ENCODE measurements around the gene DNM1L. TPM values are rescaled to one million over a fixed set of nuclear protein-coding genes. Genes with fewer than 3 reads are reported as not detected.

Gene DNM1L
- total and polyA plus RNA-seq, 2 donors (not counting 3 experiments of a cell fraction or from before 2014, with no cell fraction given) = 24.6 to 103 TPM

DNA sequence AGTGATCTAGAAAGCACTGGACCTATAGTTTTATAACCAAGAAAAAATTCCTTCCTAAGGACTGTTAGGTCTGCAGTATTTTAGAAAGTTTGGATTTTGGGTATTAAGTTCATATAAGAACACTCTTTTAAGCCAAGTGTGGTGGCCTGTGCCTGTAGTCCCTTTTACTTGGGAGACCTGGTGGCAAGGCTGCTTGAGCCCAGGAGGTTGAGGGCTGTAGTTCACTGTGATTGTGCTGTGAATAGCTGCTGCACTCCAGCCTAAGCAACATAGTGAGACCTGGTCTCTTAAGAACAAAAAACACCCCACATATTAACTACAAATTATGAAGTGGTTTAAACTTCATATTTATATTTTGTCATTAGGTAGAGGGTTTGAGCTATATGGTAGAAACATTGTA is 9.7 kb downstream of the DNM1L start:
- Histone ChIP-seq H3K9ac (replicated peaks; ENCODE audit: extremely low read depth, insufficient read depth, low read length) (no peak overlapping the region), H3K4me1 (ENCODE audit: control insufficient read depth, extremely low read depth, insufficient read depth, low read length) (no peaks in the 10 kb centered on the region), H3K4me2 (ENCODE audit: insufficient read depth, low read length) (no peak overlapping the region), H3K79me2 (ENCODE audit: control insufficient read depth, insufficient read depth, low read length) (peaks cover 94% of the 10 kb centered on the region), H2AFZ (ENCODE audit: low read depth, low read length) (no peak overlapping the region), H3K36me3 (ENCODE audit: control insufficient read depth in 2 of 2, extremely low read depth in 1 of 2, insufficient read depth in 2 of 2, low read length in 2 of 2) (peaks cover 0 to 2% of the 10 kb centered on the region in 2 experiments), H3K9me1 (replicated peaks; ENCODE audit: control insufficient read depth, extremely low read depth, insufficient read depth, low read length) (no peaks in the 10 kb centered on the region), H3K27ac (ENCODE audit: insufficient read depth, low read depth, low read length) (no peak overlapping the region), H4K20me1 (replicated peaks; ENCODE audit: control insufficient read depth, extremely low read depth, insufficient read depth, low read length) (peaks cover 9% of the 10 kb centered on the region), H3K27me3 (ENCODE audit: control insufficient read depth in 2 of 2, insufficient read depth in 2 of 2, low read length in 2 of 2) (no peaks in the 10 kb centered on the region), H3K4me3 (replicated peaks in 1 of 3; ENCODE audit: insufficient read depth in 1 of 3, low read depth in 1 of 3, low read length in 3 of 3) (no peak overlapping the region), H3K9me3 (replicated peaks; ENCODE audit: control insufficient read depth, insufficient read depth, low read length) (no peaks in the 10 kb centered on the region)
- FAIRE-seq (no peak), DNase-seq (ENCODE audit: low read depth, low spot score) (no peak)
- ChIA-PET CTCF (interaction anchor here (0.5 to 2.3 kb wide), 4 partner anchors 11 to 170 kb away, joined by 5 to 8 read pairs (median 7); no protein-coding TSS in a partner anchor), POLR2A (no interaction called here)
- dilution Hi-C loops (cut with MboI; ENCODE audit: extremely low pct_ligation_motif_present, low sequenced_read_pairs) (no loop called here), intact Hi-C loops (cut with micrococcal nuclease) (no loop called here)
- TF ChIP-seq, protein P1, sequence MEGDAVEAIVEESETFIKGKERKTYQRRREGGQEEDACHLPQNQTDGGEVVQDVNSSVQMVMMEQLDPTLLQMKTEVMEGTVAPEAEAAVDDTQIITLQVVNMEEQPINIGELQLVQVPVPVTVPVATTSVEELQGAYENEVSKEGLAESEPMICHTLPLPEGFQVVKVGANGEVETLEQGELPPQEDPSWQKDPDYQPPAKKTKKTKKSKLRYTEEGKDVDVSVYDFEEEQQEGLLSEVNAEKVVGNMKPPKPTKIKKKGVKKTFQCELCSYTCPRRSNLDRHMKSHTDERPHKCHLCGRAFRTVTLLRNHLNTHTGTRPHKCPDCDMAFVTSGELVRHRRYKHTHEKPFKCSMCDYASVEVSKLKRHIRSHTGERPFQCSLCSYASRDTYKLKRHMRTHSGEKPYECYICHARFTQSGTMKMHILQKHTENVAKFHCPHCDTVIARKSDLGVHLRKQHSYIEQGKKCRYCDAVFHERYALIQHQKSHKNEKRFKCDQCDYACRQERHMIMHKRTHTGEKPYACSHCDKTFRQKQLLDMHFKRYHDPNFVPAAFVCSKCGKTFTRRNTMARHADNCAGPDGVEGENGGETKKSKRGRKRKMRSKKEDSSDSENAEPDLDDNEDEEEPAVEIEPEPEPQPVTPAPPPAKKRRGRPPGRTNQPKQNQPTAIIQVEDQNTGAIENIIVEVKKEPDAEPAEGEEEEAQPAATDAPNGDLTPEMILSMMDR (IDR thresholded peaks at IDR 0.05; ENCODE audit: extremely low read depth in 1 of 2, insufficient read depth in 1 of 2, low read depth in 1 of 2, low read length in 2 of 2) = no peak
- TF ChIP-seq GATA2 (IDR thresholded peaks at IDR 0.05; ENCODE audit: insufficient read depth, insufficient read length, low read depth, low read length) = no peak
- no peak for TF ChIP-seq POLR2AphosphoS5 (IDR thresholded peaks at IDR 0.05; ENCODE audit: insufficient read depth, low read depth, low read length)
- TF ChIP-seq EZH2 (IDR thresholded peaks at IDR 0.05; ENCODE audit: borderline replicate concordance, low read depth, low read length, severe bottlenecking) = no peak
- no peak for TF ChIP-seq MYC (IDR thresholded peaks at IDR 0.05; ENCODE audit: low read depth, low read length)
- no peak for TF ChIP-seq JUN (IDR thresholded peaks at IDR 0.05; ENCODE audit: borderline replicate concordance, insufficient read depth, insufficient read length, low read depth)
- no peak for TF ChIP-seq POLR2A (IDR thresholded peaks at IDR 0.05; ENCODE audit: low read depth, low read length)
- TF ChIP-seq, protein P2, sequence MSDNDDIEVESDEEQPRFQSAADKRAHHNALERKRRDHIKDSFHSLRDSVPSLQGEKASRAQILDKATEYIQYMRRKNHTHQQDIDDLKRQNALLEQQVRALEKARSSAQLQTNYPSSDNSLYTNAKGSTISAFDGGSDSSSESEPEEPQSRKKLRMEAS (IDR thresholded peaks at IDR 0.05; ENCODE audit: insufficient read depth, insufficient read length) = no peak
- no peak for TF ChIP-seq FOS (IDR thresholded peaks at IDR 0.05; ENCODE audit: borderline replicate concordance, insufficient read depth, low read length)
- no TSS peak for BruUV-seq (replicated peaks)

Data from endothelial cell of umbilical vein (primary cell).